Gastrocnemius medialis (tissue), 4 donors: ENCODE results near the gene SMARCD3. TPM values are rescaled to one million over a fixed set of nuclear protein-coding genes. Genes with fewer than 3 reads are reported as not detected.

ENCODE experiments used
- ATAC-seq, 2 donors: fragments of 150-250 bp; one replicate each; pipeline ENCODE4 v1.9.1; 2016
- DNase-seq, 2 donors: peaks; one replicate each; pipeline ENCODE4 v3.0.0-alpha.2; 2019
- H3K27ac ChIP-seq, 4 donors: fragments of 200-600 bp; sonication (generic); 1 replicate in 1 of 4; 2 replicates in 3 of 4; pipeline ENCODE4 v1.5.1; 2016 to 2018; ENCODE audit warnings: mild to moderate bottlenecking in 2 of 4, moderate library complexity in 1 of 4
- H3K27me3 ChIP-seq, 3 donors: fragments of 200-600 bp; sonication (generic) in 2 of 3; 1 replicate in 1 of 3; 2 replicates in 2 of 3; pipeline versions ENCODE4 v1.5.1 to v1.6.0; 2016 to 2019; ENCODE audit warnings: mild to moderate bottlenecking in 1 of 3, moderate library complexity in 1 of 3
- H3K36me3 ChIP-seq, 2 donors: fragments of 200-600 bp; sonication (generic) in 1 of 2; one replicate each; pipeline ENCODE4 v1.5.1; 2017 to 2018
- H3K4me1 ChIP-seq, 2 donors: fragments of 200-600 bp; sonication (generic) in 1 of 2; one replicate each; pipeline ENCODE4 v1.5.1; 2016 to 2017; ENCODE audit warnings: mild to moderate bottlenecking in 2 of 2
- H3K4me3 ChIP-seq, 4 donors: fragments of 200-600 bp; sonication (generic) in 3 of 4; 1 replicate in 1 of 4; 2 replicates in 3 of 4; pipeline ENCODE4 v1.5.1; 2016 to 2019; ENCODE audit warnings: mild to moderate bottlenecking in 2 of 4
- H3K9me3 ChIP-seq, 3 donors: fragments of 200-600 bp; sonication (generic) in 2 of 3; 1 replicate in 1 of 3; 2 replicates in 2 of 3; pipeline ENCODE4 v1.5.1; 2016 to 2019
- POLR2A ChIP-seq, 2 donors: fragments of 450-650 bp; IDR thresholded peaks; one replicate each; pipeline ENCODE4 v1.6.1; 2017; ENCODE audit warnings: antibody characterized with exemption in 2 of 2, mild to moderate bottlenecking in 2 of 2, moderate library complexity in 2 of 2
- in situ Hi-C, 4 donors: fragments of 200-750 bp; cut with MboI; loops; one replicate each; pipeline versions ENCODE4 v1.15.0 to v1.8.0; 2017; ENCODE audit warnings: low sequenced_read_pairs in 4 of 4
- intact Hi-C: fragments of 100-400 bp; cut with DNase I; formaldehyde crosslinking; loops from one replicate; pipeline ENCODE4 v1.15.1; 2023; ENCODE audit warnings: low total_unique reads
- total RNA-seq, 4 donors: library from RNA; depleted of rRNA; stranded (reverse); fragments of >200 nt; gene quantifications; one replicate each; pipeline versions ENCODE4 v1.1.0 to v1.2.3, GENCODE V29; 2016
- TF ChIP-seq, protein P1 (sequence below), 5 experiments: fragments of 450-650 bp in 3 of 5; fragments of 200-600 bp in 2 of 5; sonication (generic) in 2 of 5; IDR thresholded peaks in 4 of 5; conservative IDR thresholded peaks in 1 of 5; 1 replicate in 4 of 5; 2 replicates in 1 of 5; pipeline ENCODE4 v1.5.1; 2016 to 2019; ENCODE audit warnings: antibody characterized with exemption in 5 of 5, mild to moderate bottlenecking in 3 of 5, moderate library complexity in 3 of 5

SMARCD3 gene
- total RNA-seq, 4 donors from 2014 or later, result 41.8 to 103 (median 75.4) TPM

DNA sequence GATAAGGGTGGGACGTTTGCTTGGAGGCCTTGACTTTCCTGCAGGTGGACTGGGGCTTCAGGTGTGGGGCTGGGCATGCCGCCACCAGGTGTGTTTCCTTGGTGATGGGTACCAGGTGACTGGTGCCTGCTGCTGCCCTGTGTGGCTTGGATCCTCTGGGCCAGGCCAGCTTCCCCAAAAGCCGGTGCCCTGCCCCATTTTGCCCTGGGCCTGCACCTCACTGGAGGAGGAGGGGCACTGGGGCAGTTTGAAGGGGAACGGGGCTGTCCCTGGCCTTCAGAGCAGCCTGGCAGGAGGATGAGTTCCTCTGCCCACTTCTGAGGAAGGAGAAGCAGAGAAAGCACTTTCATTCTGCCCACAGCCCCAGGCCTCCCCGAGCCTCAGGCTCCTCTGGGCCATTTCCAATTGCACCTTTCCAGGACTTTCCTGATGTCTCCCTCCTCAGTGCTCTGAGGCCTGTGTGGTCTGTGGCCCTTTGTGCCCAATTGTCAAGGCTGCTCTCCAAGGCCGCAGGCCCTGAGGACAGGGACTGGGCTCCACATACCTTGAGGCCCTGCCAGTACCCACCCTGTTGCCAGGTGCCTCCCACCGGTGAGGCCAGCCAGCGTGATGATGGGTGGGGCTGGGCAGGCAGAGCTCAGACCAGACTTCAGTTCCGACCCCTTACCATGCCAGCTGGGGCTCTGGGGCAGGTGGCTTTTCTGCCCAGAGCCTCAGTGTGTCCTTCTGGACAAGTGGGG lies 25.3 kb upstream of the SMARCD3 start:
- H3K27ac ChIP-seq, result no peak overlapping the region
- no peaks in the 10 kb centered on the region for H3K27me3 ChIP-seq
- intact Hi-C loops, result no loop called here
- H3K36me3 ChIP-seq, result no peaks in the 10 kb centered on the region
- H3K9me3 ChIP-seq, result no peaks in the 10 kb centered on the region
- no peak for DNase-seq
- no peak overlapping the region for H3K4me3 ChIP-seq
- no peak for ATAC-seq
- in situ Hi-C loops, result no loop called here
- TF ChIP-seq, protein P1, sequence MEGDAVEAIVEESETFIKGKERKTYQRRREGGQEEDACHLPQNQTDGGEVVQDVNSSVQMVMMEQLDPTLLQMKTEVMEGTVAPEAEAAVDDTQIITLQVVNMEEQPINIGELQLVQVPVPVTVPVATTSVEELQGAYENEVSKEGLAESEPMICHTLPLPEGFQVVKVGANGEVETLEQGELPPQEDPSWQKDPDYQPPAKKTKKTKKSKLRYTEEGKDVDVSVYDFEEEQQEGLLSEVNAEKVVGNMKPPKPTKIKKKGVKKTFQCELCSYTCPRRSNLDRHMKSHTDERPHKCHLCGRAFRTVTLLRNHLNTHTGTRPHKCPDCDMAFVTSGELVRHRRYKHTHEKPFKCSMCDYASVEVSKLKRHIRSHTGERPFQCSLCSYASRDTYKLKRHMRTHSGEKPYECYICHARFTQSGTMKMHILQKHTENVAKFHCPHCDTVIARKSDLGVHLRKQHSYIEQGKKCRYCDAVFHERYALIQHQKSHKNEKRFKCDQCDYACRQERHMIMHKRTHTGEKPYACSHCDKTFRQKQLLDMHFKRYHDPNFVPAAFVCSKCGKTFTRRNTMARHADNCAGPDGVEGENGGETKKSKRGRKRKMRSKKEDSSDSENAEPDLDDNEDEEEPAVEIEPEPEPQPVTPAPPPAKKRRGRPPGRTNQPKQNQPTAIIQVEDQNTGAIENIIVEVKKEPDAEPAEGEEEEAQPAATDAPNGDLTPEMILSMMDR (IDR thresholded peaks at IDR 0.05 in 4 of 5, conservative IDR thresholded peaks at IDR 0.05 in 1 of 5), result no peak
- peaks cover 0 to 17% of the 10 kb centered on the region in 2 donors for H3K4me1 ChIP-seq

DNA sequence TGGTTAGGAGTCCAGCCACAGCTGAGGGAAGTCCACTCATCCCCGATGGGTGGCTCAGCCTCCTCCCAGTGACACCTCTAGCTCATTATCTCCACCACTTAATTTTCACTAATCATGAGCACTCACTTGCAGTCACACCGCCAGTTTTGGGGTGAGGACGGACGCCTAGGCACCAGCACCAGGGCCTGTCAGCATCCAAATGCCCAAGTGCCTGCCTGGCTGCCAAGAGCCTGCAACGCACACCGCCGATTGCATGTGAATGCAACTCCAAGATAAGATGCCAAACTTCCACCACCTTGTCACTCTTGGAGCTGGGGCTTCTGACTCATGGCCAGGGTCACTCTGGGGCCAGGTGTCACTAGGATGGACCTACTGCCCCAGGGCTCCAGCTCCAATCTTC lies 24.4 kb upstream of the SMARCD3 start:
- no peak for ATAC-seq
- in situ Hi-C loops, result no loop called here
- Histone ChIP-seq H3K27ac (peak overlapping the region in 1 of 4 donors; percentile 33), H3K4me1 (peaks cover 0 to 17% of the 10 kb centered on the region in 2 donors), H3K27me3 (no peaks in the 10 kb centered on the region), H3K36me3 (no peaks in the 10 kb centered on the region), H3K9me3 (no peaks in the 10 kb centered on the region), H3K4me3 (no peak overlapping the region)
- DNase-seq, result no peak
- TF ChIP-seq, protein P1 (IDR thresholded peaks at IDR 0.05 in 4 of 5, conservative IDR thresholded peaks at IDR 0.05 in 1 of 5), result no peak
- no peak for TF ChIP-seq POLR2A (IDR thresholded peaks at IDR 0.05)
- intact Hi-C loops, result no loop called here

DNA sequence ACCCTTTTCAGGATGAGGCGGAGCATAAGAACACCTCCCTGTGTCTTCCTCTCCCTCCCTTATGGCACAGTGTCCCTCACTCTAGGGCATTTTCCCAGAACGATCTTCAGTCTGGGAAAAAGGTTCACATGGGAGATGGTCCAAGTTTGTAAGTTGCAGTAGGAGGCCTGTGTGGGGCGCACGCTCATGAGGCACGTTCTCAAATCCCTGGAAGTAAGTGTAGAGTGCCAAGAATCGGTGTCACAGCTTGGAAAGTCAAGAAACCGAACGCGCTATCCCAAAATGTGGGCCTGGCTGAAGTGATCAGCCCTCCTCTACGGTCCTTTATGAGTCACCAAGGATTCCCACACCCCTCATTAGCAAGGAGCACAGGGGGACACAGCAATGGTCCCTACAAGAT lies 23.9 kb upstream of the SMARCD3 start:
- ATAC-seq (peak; percentile 18 to 31), DNase-seq (no peak)
- no peaks in the 10 kb centered on the region for H3K36me3 ChIP-seq
- in situ Hi-C loops, result no loop called here
- H3K4me1 ChIP-seq, result peaks cover 0 to 15% of the 10 kb centered on the region in 2 donors
- no peak overlapping the region for H3K4me3 ChIP-seq
- no peaks in the 10 kb centered on the region for H3K27me3 ChIP-seq
- H3K27ac ChIP-seq, result peak overlapping the region in 2 of 4 donors; percentile 33 to 35
- TF ChIP-seq POLR2A (IDR thresholded peaks at IDR 0.05), result no peak
- TF ChIP-seq, protein P1 (IDR thresholded peaks at IDR 0.05 in 4 of 5, conservative IDR thresholded peaks at IDR 0.05 in 1 of 5), result no peak
- no peaks in the 10 kb centered on the region for H3K9me3 ChIP-seq
- intact Hi-C loops, result no loop called here

DNA sequence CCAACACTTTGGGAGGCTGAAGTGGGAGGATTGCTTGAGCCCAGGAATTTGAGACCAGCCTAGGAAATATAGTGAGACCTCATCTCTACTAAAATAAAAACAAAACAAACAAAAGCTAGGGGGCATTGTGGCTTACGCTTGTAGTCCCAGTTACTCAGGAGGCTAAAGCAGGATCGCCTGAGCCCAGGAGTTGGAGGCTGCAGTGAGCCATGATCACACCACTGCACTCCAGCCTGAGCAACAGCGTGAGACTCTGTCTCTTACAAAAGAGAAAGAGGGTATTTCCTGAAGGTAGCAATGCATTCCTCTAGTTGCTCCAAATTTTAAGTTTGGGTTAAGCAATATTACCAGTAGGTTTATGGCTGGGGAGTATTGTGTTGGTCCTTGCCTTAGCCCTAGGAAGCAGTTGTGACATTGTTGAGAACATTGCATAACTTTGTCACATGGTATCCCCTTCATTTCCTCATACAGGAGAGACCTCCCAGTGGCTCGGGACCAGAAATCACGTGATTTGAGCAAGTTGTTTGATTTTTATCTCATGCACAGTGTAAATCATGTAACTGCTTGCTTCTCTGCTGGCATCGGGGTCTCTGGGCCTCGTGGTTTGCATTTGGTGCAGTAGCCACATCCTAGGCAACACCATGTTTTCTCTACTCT lies 23.3 kb upstream of the SMARCD3 start:
- DNase-seq, result peak; percentile 63 to 65
- Histone ChIP-seq H3K27me3 (no peaks in the 10 kb centered on the region), H3K27ac (peak overlapping the region in 3 of 4 donors; percentile 29 to 37 (median 35)), H3K4me1 (peaks cover 0 to 12% of the 10 kb centered on the region in 2 donors), H3K4me3 (no peak overlapping the region), H3K9me3 (no peaks in the 10 kb centered on the region), H3K36me3 (no peaks in the 10 kb centered on the region)
- ATAC-seq, result peak; percentile 85 to 90
- in situ Hi-C loops (no loop called here), intact Hi-C loops (no loop called here)
- TF ChIP-seq, protein P1 (IDR thresholded peaks at IDR 0.05 in 4 of 5, conservative IDR thresholded peaks at IDR 0.05 in 1 of 5), result no peak
- no peak for TF ChIP-seq POLR2A (IDR thresholded peaks at IDR 0.05)
